HCT116 (cell line): ENCODE data around the gene HHATL.

ENCODE experiments used
- CEBPB ChIP-seq: IDR thresholded peaks from 2 replicates; pipeline ENCODE4 v1.6.1; 2012; ENCODE audit warnings: low read depth
- ELF1 ChIP-seq: IDR thresholded peaks from 2 replicates; pipeline ENCODE4 v1.6.1; 2012; ENCODE audit warnings: low read depth, borderline replicate concordance
- EZH2 ChIP-seq: fragments of 200-600 bp; sonication (generic); IDR thresholded peaks from 2 replicates; pipeline ENCODE4 v1.6.1; 2017; ENCODE audit warnings: antibody characterized with exemption, mixed run types
- EZH2phosphoT487 ChIP-seq: fragments of 200-600 bp; IDR thresholded peaks from 2 replicates; pipeline ENCODE4 v1.6.1; 2018; ENCODE audit warnings: antibody characterized with exemption, borderline replicate concordance
- FOSL1 ChIP-seq: IDR thresholded peaks from 2 replicates; pipeline ENCODE4 v1.6.1; 2012; ENCODE audit warnings: low read depth
- JUND ChIP-seq: IDR thresholded peaks from 2 replicates; pipeline ENCODE4 v1.6.1; 2012
- POLR2A ChIP-seq: IDR thresholded peaks from 2 replicates; pipeline ENCODE4 v1.7.0; 2011; ENCODE audit warnings: borderline replicate concordance; ENCODE audit not compliant: insufficient read depth, insufficient read length; ENCODE audit errors: extremely low read depth
- REST ChIP-seq: IDR thresholded peaks from 2 replicates; pipeline ENCODE4 v1.6.1; 2012; ENCODE audit warnings: low read depth
- SIN3A ChIP-seq: IDR thresholded peaks from 2 replicates; pipeline ENCODE4 v1.6.1; 2012; ENCODE audit warnings: low read depth
- TF ChIP-seq, protein P1 (sequence below), 3 experiments: fragments of 200-600 bp in 1 of 3; sonication (generic) in 1 of 3; IDR thresholded peaks in 2 of 3; conservative IDR thresholded peaks in 1 of 3; 2 replicates each; pipeline ENCODE4 v1.5.1; 2012 to 2017; ENCODE audit warnings: low read depth in 2 of 3, low read length in 2 of 3, antibody characterized with exemption in 1 of 3, borderline replicate concordance in 1 of 3, control low read depth in 1 of 3, mild to moderate bottlenecking in 1 of 3, mixed read lengths in 1 of 3, mixed run types in 1 of 3, moderate library complexity in 1 of 3; ENCODE audit not compliant: insufficient read depth in 1 of 3
- TF ChIP-seq, protein P2 (sequence below): IDR thresholded peaks from 2 replicates; pipeline ENCODE4 v1.6.1; 2012

GRCh38 chr3:42678447-42678846 is 24.2 kb downstream of the HHATL start:
- no peak for TF ChIP-seq POLR2A
- TF ChIP-seq, protein P1, sequence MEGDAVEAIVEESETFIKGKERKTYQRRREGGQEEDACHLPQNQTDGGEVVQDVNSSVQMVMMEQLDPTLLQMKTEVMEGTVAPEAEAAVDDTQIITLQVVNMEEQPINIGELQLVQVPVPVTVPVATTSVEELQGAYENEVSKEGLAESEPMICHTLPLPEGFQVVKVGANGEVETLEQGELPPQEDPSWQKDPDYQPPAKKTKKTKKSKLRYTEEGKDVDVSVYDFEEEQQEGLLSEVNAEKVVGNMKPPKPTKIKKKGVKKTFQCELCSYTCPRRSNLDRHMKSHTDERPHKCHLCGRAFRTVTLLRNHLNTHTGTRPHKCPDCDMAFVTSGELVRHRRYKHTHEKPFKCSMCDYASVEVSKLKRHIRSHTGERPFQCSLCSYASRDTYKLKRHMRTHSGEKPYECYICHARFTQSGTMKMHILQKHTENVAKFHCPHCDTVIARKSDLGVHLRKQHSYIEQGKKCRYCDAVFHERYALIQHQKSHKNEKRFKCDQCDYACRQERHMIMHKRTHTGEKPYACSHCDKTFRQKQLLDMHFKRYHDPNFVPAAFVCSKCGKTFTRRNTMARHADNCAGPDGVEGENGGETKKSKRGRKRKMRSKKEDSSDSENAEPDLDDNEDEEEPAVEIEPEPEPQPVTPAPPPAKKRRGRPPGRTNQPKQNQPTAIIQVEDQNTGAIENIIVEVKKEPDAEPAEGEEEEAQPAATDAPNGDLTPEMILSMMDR (IDR thresholded peaks at IDR 0.05 in 2 of 3, conservative IDR thresholded peaks at IDR 0.05 in 1 of 3; ENCODE audit: borderline replicate concordance in 1 of 3, insufficient read depth in 1 of 3, low read depth in 2 of 3, low read length in 2 of 3): no peak
- TF ChIP-seq EZH2phosphoT487: no peak
- no peak for TF ChIP-seq REST
- TF ChIP-seq, protein P2, sequence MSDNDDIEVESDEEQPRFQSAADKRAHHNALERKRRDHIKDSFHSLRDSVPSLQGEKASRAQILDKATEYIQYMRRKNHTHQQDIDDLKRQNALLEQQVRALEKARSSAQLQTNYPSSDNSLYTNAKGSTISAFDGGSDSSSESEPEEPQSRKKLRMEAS: no peak
- TF ChIP-seq EZH2: no peak
- no peak for TF ChIP-seq SIN3A
- no peak for TF ChIP-seq ELF1
- no peak for TF ChIP-seq FOSL1
- no peak for TF ChIP-seq CEBPB
- no peak for TF ChIP-seq JUND
